Activated gamma-delta T cell (primary cell): ENCODE measurements around the gene CBFA2T2.
"Not testable (repeated sequence)": the region's sequence is repeated elsewhere in the genome, so short reads cannot be mapped to it uniquely, and the experiment has no call there.

Experiments used
- DNase-seq: peaks from one replicate; lab custom pipeline; 2025; lab: John Stamatoyannopoulos, UW

The CBFA2T2 gene

GRCh38 chr20:33697129-33697528 is 207.2 kb downstream of the CBFA2T2 start:
- DNase-seq, result no peak

- not testable (repeated sequence) for DNase-seq
Measured at GRCh38 chr20:33698966-33699365, 209.1 kb downstream of the CBFA2T2 start.
